Measurements from ENCODE around the gene IL1RAP. TPM values are rescaled to one million over a fixed set of nuclear protein-coding genes. Genes with fewer than 3 reads are reported as not detected.

Gene IL1RAP
- total and polyA plus RNA-seq, 9 of the 15 experiments (the other 6 are each of a cell fraction or from before 2014, with no cell fraction given) = 0.23 to 1.8 (median 0.88) TPM

DNA sequence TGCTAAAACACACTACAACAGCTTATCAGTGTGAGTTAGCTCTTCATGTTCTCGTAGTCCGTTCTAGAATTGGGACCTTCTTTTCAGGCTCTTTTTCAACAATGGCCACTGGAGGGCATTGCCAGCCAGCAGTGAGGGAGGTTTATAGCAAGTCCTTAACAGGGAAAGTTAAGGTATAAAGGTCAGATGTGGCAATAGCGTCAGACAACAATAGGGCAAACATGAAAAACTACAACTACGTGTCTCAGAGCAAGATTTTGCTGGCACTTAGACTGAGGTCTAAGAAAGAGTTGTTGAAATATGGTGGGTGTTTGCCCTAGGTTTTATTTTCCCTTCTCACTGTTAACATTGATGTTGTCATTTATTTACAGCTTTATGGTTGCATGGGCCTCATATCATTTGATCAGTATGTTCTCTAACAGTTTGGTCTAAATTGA, 187.2 kb downstream of the IL1RAP start (continued):
- TF ChIP-seq MCM3 (IDR thresholded peaks at IDR 0.05) (no peak), BRCA1 (IDR thresholded peaks at IDR 0.05) (no peak), BRCA1 (CRISPR knock-in tag; IDR thresholded peaks at IDR 0.05) (no peak)

DNA sequence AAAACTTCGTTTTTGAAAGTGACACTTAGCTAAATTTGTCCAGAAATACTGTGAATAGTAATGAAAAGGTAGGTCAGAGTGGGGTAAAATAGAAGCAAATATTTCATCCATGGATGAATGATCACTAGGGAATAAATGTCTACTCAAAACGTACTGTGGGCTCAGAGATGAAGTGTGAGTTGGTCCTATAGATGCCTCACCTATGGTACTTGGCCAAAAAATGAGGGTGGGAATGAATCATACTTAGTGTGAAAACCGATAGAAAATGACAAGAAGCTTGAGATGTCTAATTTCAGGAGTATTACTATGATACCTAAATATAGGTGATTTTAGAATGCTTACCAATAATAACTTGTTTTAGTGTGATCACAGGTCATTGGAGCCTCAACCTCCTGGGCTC, 192.7 kb downstream of the IL1RAP start:
- DNase-seq (ENCODE audit: extremely low read depth in 1 of 4, low spot score in 3 of 4) (no peak), ATAC-seq (no peak), FAIRE-seq (no peak)
- TF ChIP-seq ETS2 (tag; IDR thresholded peaks at IDR 0.05; ENCODE audit: borderline replicate concordance, poor library complexity, severe bottlenecking) (no peak), SRSF7 (optimal IDR thresholded peaks at IDR 0.05; ENCODE audit: low read depth, low read length) (no peak), ZNF431 (CRISPR knock-in tag; IDR thresholded peaks at IDR 0.05) (no peak), ZNF57 (CRISPR knock-in tag; IDR thresholded peaks at IDR 0.05) (no peak)
- Histone ChIP-seq H4K20me1 (replicated peaks; ENCODE audit: control insufficient read depth, insufficient read depth, low read length) (no peaks in the 10 kb centered on the region), H3K9me1 (ENCODE audit: control insufficient read depth, insufficient read depth, low read length) (no peaks in the 10 kb centered on the region), H3K36me3 (ENCODE audit: control insufficient read depth, insufficient read depth, low read length) (no peaks in the 10 kb centered on the region), H2AFZ (ENCODE audit: low read depth, low read length) (no peak overlapping the region), H3K9me3 (replicated peaks; ENCODE audit: control insufficient read depth, insufficient read depth, low read depth, low read length) (peaks cover 1% of the 10 kb centered on the region; the same call in 1 of the 2 replicates), H3K4me3 (no peak overlapping the region), H3K27ac (ENCODE audit: extremely low read depth, low read depth, low read length) (no peak overlapping the region), H3K27me3 (ENCODE audit: control insufficient read depth in 2 of 2, insufficient read depth in 2 of 2, low read length in 2 of 2) (no peaks in the 10 kb centered on the region), H3K79me2 (ENCODE audit: control insufficient read depth, insufficient read depth, low read length) (no peaks in the 10 kb centered on the region), H3K4me1 (replicated peaks in 1 of 2; ENCODE audit: control insufficient read depth in 2 of 2, insufficient read depth in 2 of 2, low read length in 2 of 2) (no peaks in the 10 kb centered on the region), H3K9ac (ENCODE audit: insufficient read depth in 1 of 2, low read depth in 2 of 2, low read length in 2 of 2) (no peak overlapping the region), H3K4me2 (ENCODE audit: insufficient read depth, low read length) (no peak overlapping the region)
- ChIA-PET CTCF (ENCODE audit: low intra/inter-chr PET ratio) (no interaction called here), POLR2A (no interaction called here)
- BruUV-seq (replicated peaks) = no TSS peak
- intact Hi-C loops (cut with micrococcal nuclease) = no loop called here
- 0% methylated on average over 3 of the region's 3 CpGs for WGBS (ENCODE audit: insufficient coverage, low coverage, missing lambda C conversion rate)
- in situ Hi-C loops (cut with MboI) = no loop called here

Other genes with a start within 250 kb of the IL1RAP start
- gene CLDN1, start 191.6 kb upstream of the IL1RAP start, total RNA-seq (2014; rRNA removed) = not detected in 2 replicates
- gene CLDN1, start 191.6 kb upstream of the IL1RAP start, total RNA-seq (2014; rRNA removed; fragmentation: Illumina TruSeq; extraction: Trizol) = not detected in 2 replicates
- not detected in 2 replicates for gene CLDN1, start 191.6 kb upstream of the IL1RAP start, total RNA-seq (2015; rRNA removed; fragmentation: Illumina TruSeq; extraction: Trizol)
- 0.16 and 0.34 TPM in 2 replicates for gene CLDN1, start 191.6 kb upstream of the IL1RAP start, total RNA-seq (2021)
- gene CLDN1, start 191.6 kb upstream of the IL1RAP start, polyA plus RNA-seq (2011; rRNA removed) = not detected in 2 replicates
- gene CLDN1, start 191.6 kb upstream of the IL1RAP start, polyA plus RNA-seq (2014; fragmentation: Illumina TruSeq; extraction: Trizol) = not detected in 2 replicates
- not detected for gene CLDN1, start 191.6 kb upstream of the IL1RAP start, polyA plus RNA-seq (2014; fragmentation: Nextera tagmentation; extraction: Ambion mirVana)
- gene CLDN1, start 191.6 kb upstream of the IL1RAP start, polyA plus RNA-seq (2014; rRNA removed) = not detected in 2 replicates
- gene CLDN16, start 125.9 kb upstream of the IL1RAP start, total RNA-seq (2014; rRNA removed) = not detected in 2 replicates
- 0.04 and 0.06 TPM in 2 replicates for gene CLDN16, start 125.9 kb upstream of the IL1RAP start, total RNA-seq (2014; rRNA removed; fragmentation: Illumina TruSeq; extraction: Trizol)
- 0.04 TPM in 1 of 2 replicates, not detected in the other for gene CLDN16, start 125.9 kb upstream of the IL1RAP start, total RNA-seq (2015; rRNA removed; fragmentation: Illumina TruSeq; extraction: Trizol)
- gene CLDN16, start 125.9 kb upstream of the IL1RAP start, total RNA-seq (2021) = not detected in 2 replicates
- gene CLDN16, start 125.9 kb upstream of the IL1RAP start, polyA plus RNA-seq (2011; rRNA removed) = 0.11 TPM in 1 of 2 replicates, not detected in the other
- gene CLDN16, start 125.9 kb upstream of the IL1RAP start, polyA plus RNA-seq (2014; fragmentation: Illumina TruSeq; extraction: Trizol) = not detected in 2 replicates
- not detected for gene CLDN16, start 125.9 kb upstream of the IL1RAP start, polyA plus RNA-seq (2014; fragmentation: Nextera tagmentation; extraction: Ambion mirVana)
- 0.04 TPM in 1 of 2 replicates, not detected in the other for gene CLDN16, start 125.9 kb upstream of the IL1RAP start, polyA plus RNA-seq (2014; rRNA removed)
- 0.08 TPM in 1 of 2 replicates, not detected in the other for gene TMEM207, start 64.2 kb upstream of the IL1RAP start, total RNA-seq (2014; rRNA removed)
- gene TMEM207, start 64.2 kb upstream of the IL1RAP start, total RNA-seq (2014; rRNA removed; fragmentation: Illumina TruSeq; extraction: Trizol) = 0.07 TPM in 1 of 2 replicates, not detected in the other
- not detected in 2 replicates for gene TMEM207, start 64.2 kb upstream of the IL1RAP start, total RNA-seq (2015; rRNA removed; fragmentation: Illumina TruSeq; extraction: Trizol)
- gene TMEM207, start 64.2 kb upstream of the IL1RAP start, total RNA-seq (2021) = not detected in 2 replicates
- gene TMEM207, start 64.2 kb upstream of the IL1RAP start, polyA plus RNA-seq (2011; rRNA removed) = 0.04 TPM in 1 of 2 replicates, not detected in the other
- gene TMEM207, start 64.2 kb upstream of the IL1RAP start, polyA plus RNA-seq (2014; fragmentation: Illumina TruSeq; extraction: Trizol) = 0.10 and 0.14 TPM in 2 replicates
- under 1 TPM; 0.04 TPM for gene TMEM207, start 64.2 kb upstream of the IL1RAP start, polyA plus RNA-seq (2014; fragmentation: Nextera tagmentation; extraction: Ambion mirVana)
- gene TMEM207, start 64.2 kb upstream of the IL1RAP start, polyA plus RNA-seq (2014; rRNA removed) = not detected in 2 replicates